ENCODE data around the gene EFNA5.

DNA sequence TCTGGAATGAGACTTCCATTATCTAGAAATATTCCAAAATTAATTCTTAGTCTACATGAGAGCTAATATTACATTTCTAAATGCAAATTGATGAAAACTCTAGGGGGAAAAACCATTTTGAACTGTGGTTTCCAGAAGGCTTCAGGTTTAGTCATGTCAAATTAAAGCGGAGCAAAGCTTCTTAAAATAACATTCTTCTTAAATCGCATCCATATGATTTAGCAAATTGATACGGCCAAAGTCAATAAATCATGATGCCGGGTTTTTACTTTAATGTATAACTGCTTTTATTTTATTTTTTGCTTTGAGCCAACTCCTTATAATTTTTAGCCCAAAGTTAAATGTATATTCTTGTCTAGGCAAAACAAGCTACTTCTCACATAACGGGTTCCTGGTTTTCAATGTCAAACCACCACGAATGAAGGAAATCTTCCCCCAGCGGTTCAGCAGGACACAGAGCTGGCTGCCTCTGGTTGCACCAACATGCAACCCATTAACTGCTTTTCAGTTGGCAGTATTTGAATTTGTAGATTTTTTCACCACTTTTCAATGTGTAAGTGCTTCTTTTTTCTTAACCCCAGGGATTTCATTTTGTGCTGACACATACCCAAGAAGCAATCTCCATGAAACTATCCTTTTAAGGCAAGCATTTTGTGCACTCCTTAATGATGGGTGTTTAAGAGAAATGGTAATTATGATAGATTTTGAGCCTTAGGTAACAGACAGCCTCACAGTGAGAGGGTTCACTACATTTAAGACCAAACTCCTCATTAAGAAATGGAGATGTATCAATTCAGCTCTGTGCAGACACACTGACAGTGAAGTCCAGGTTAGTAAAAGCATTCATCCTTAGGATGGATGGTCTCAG lies 35.5 kb downstream of the EFNA5 start:
- no peak for TF ChIP-seq CTCF (conservative IDR thresholded peaks at IDR 0.05)
- no peak for TF ChIP-seq EZH2 (IDR thresholded peaks at IDR 0.05; ENCODE audit: low read depth)

Measured in PC-9 (cell line).